ENCODE measurements around the gene TMEM43.

Gene TMEM43

GRCh38 chr3:14174483-14174882 lies 49.6 kb downstream of the TMEM43 start:
- no peak for DNase-seq (ENCODE audit: low read depth in 1 of 2, low spot score in 1 of 2)
- H3K27ac ChIP-seq (replicated peaks): no peak overlapping the region
- H3K4me3 ChIP-seq (replicated peaks; ENCODE audit: insufficient read depth, low read length): no peak overlapping the region
- H3K27me3 ChIP-seq (ENCODE audit: insufficient read depth, poor library complexity, severe bottlenecking): no peaks in the 10 kb centered on the region
- TF ChIP-seq GABPA (IDR thresholded peaks at IDR 0.05; ENCODE audit: low read depth) (no peak), POLR2AphosphoS5 (IDR thresholded peaks at IDR 0.05; ENCODE audit: low read depth) (no peak), SPI1 (IDR thresholded peaks at IDR 0.05; ENCODE audit: borderline replicate concordance, low read depth) (no peak), REST (IDR thresholded peaks at IDR 0.05; ENCODE audit: insufficient replicate concordance, low read depth) (no peak)
- TF ChIP-seq, protein P1, sequence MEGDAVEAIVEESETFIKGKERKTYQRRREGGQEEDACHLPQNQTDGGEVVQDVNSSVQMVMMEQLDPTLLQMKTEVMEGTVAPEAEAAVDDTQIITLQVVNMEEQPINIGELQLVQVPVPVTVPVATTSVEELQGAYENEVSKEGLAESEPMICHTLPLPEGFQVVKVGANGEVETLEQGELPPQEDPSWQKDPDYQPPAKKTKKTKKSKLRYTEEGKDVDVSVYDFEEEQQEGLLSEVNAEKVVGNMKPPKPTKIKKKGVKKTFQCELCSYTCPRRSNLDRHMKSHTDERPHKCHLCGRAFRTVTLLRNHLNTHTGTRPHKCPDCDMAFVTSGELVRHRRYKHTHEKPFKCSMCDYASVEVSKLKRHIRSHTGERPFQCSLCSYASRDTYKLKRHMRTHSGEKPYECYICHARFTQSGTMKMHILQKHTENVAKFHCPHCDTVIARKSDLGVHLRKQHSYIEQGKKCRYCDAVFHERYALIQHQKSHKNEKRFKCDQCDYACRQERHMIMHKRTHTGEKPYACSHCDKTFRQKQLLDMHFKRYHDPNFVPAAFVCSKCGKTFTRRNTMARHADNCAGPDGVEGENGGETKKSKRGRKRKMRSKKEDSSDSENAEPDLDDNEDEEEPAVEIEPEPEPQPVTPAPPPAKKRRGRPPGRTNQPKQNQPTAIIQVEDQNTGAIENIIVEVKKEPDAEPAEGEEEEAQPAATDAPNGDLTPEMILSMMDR (IDR thresholded peaks at IDR 0.05; ENCODE audit: insufficient read depth, low read length): no peak

GRCh38 chr3:14175383-14176037 lies 50.7 kb downstream of the TMEM43 start:
- Histone ChIP-seq H3K27ac (replicated peaks) (no peak overlapping the region), H3K4me3 (replicated peaks; ENCODE audit: insufficient read depth, low read length) (no peak overlapping the region), H3K27me3 (ENCODE audit: insufficient read depth, poor library complexity, severe bottlenecking) (no peaks in the 10 kb centered on the region)
- peak in 1 of 2 experiments; percentile 85 for DNase-seq (ENCODE audit: low read depth in 1 of 2, low spot score in 1 of 2)
- no peak for TF ChIP-seq REST (IDR thresholded peaks at IDR 0.05; ENCODE audit: insufficient replicate concordance, low read depth)
- TF ChIP-seq GABPA (IDR thresholded peaks at IDR 0.05; ENCODE audit: low read depth): no peak
- TF ChIP-seq POLR2AphosphoS5 (IDR thresholded peaks at IDR 0.05; ENCODE audit: low read depth): no peak
- TF ChIP-seq, protein P1 (IDR thresholded peaks at IDR 0.05; ENCODE audit: insufficient read depth, low read length): no peak
- no peak for TF ChIP-seq SPI1 (IDR thresholded peaks at IDR 0.05; ENCODE audit: borderline replicate concordance, low read depth)

GRCh38 chr3:14177580-14178246 lies 52.9 kb downstream of the TMEM43 start:
- peak overlapping the region; percentile 76 for H3K27ac ChIP-seq (replicated peaks)
- H3K27me3 ChIP-seq (ENCODE audit: insufficient read depth, poor library complexity, severe bottlenecking): no peaks in the 10 kb centered on the region
- H3K4me3 ChIP-seq (replicated peaks; ENCODE audit: insufficient read depth, low read length): peak overlapping the region; percentile 66
- TF ChIP-seq, protein P1 (IDR thresholded peaks at IDR 0.05; ENCODE audit: insufficient read depth, low read length): no peak
- TF ChIP-seq SPI1 (IDR thresholded peaks at IDR 0.05; ENCODE audit: borderline replicate concordance, low read depth): no peak
- no peak for TF ChIP-seq GABPA (IDR thresholded peaks at IDR 0.05; ENCODE audit: low read depth)
- TF ChIP-seq POLR2AphosphoS5 (IDR thresholded peaks at IDR 0.05; ENCODE audit: low read depth): no peak
- TF ChIP-seq REST (IDR thresholded peaks at IDR 0.05; ENCODE audit: insufficient replicate concordance, low read depth): no peak
- DNase-seq (ENCODE audit: low read depth in 1 of 2, low spot score in 1 of 2): peak in 1 of 2 experiments; percentile 7

All from HL-60 (cell line).